HUES48 (cell line): ENCODE results near the gene ADGRB3.
A peak's percentile ranks its signal among the peaks of the same experiment; 100 is the strongest.

ENCODE experiments used
- H3K27ac ChIP-seq: one replicate; pipeline ENCODE4 v1.7.0; 2013; ENCODE audit warnings: low read depth, low read length, inconsistent platforms
- H3K27me3 ChIP-seq: 2 replicates; pipeline ENCODE4 v1.6.1; 2013; ENCODE audit warnings: mild to moderate bottlenecking, low read length; ENCODE audit not compliant: control insufficient read depth, insufficient read depth
- H3K36me3 ChIP-seq: 2 replicates; pipeline ENCODE4 v1.6.1; 2013; ENCODE audit warnings: low read length; ENCODE audit not compliant: control insufficient read depth, insufficient read depth
- H3K4me1 ChIP-seq: 2 replicates; pipeline ENCODE4 v1.6.1; 2013; ENCODE audit warnings: mild to moderate bottlenecking, low read length; ENCODE audit not compliant: control insufficient read depth, insufficient read depth
- H3K4me3 ChIP-seq: 2 replicates; pipeline ENCODE4 v1.5.1; 2013; ENCODE audit warnings: mild to moderate bottlenecking, low read depth, low read length
- H3K9ac ChIP-seq: 2 replicates; pipeline ENCODE4 v1.6.1; 2013; ENCODE audit warnings: mild to moderate bottlenecking, low read depth, low read length, moderate library complexity
- H3K9me3 ChIP-seq: 2 replicates; pipeline ENCODE4 v1.6.1; 2013; ENCODE audit warnings: low read length; ENCODE audit not compliant: control insufficient read depth, insufficient read depth

ADGRB3 gene

GRCh38 chr6:68701159-68701558 lies 66.1 kb downstream of the ADGRB3 start:
- Histone ChIP-seq H3K27ac (no peak overlapping the region), H3K4me3 (no peak overlapping the region), H3K9me3 (no peaks in the 10 kb centered on the region), H3K4me1 (peaks cover 15% of the 10 kb centered on the region), H3K36me3 (no peaks in the 10 kb centered on the region), H3K9ac (no peak overlapping the region), H3K27me3 (no peaks in the 10 kb centered on the region)

- Histone ChIP-seq H3K4me3 (no peak overlapping the region), H3K9me3 (no peaks in the 10 kb centered on the region), H3K4me1 (peaks cover 24% of the 10 kb centered on the region), H3K27me3 (no peaks in the 10 kb centered on the region), H3K27ac (no peak overlapping the region), H3K36me3 (no peaks in the 10 kb centered on the region), H3K9ac (no peak overlapping the region)
Measured at GRCh38 chr6:68704485-68704884, 69.4 kb downstream of the ADGRB3 start.

- H3K4me1 ChIP-seq, result peaks cover 41% of the 10 kb centered on the region
- no peaks in the 10 kb centered on the region for H3K27me3 ChIP-seq
- no peaks in the 10 kb centered on the region for H3K36me3 ChIP-seq
- no peak overlapping the region for H3K9ac ChIP-seq
- H3K9me3 ChIP-seq, result no peaks in the 10 kb centered on the region
- no peak overlapping the region for H3K4me3 ChIP-seq
- H3K27ac ChIP-seq, result peak overlapping the region; percentile 12
Measured at GRCh38 chr6:68709091-68709490, 74.0 kb downstream of the ADGRB3 start.

GRCh38 chr6:68709882-68710281 lies 74.8 kb downstream of the ADGRB3 start:
- H3K4me1 ChIP-seq, result peaks cover 35% of the 10 kb centered on the region
- no peaks in the 10 kb centered on the region for H3K36me3 ChIP-seq
- H3K27me3 ChIP-seq, result no peaks in the 10 kb centered on the region
- H3K9me3 ChIP-seq, result no peaks in the 10 kb centered on the region
- H3K4me3 ChIP-seq, result no peak overlapping the region
- no peak overlapping the region for H3K9ac ChIP-seq
- H3K27ac ChIP-seq, result no peak overlapping the region

GRCh38 chr6:68710496-68710895 lies 75.4 kb downstream of the ADGRB3 start:
- Histone ChIP-seq H3K36me3 (no peaks in the 10 kb centered on the region), H3K27ac (no peak overlapping the region), H3K9ac (no peak overlapping the region), H3K4me1 (peaks cover 28% of the 10 kb centered on the region), H3K4me3 (no peak overlapping the region), H3K9me3 (no peaks in the 10 kb centered on the region), H3K27me3 (no peaks in the 10 kb centered on the region)

- Histone ChIP-seq H3K27ac (no peak overlapping the region), H3K4me1 (peaks cover 31% of the 10 kb centered on the region), H3K9ac (no peak overlapping the region), H3K4me3 (no peak overlapping the region), H3K27me3 (no peaks in the 10 kb centered on the region), H3K9me3 (no peaks in the 10 kb centered on the region), H3K36me3 (no peaks in the 10 kb centered on the region)
Measured at GRCh38 chr6:68710916-68711315, 75.8 kb downstream of the ADGRB3 start.

GRCh38 chr6:68711386-68712000 lies 76.4 kb downstream of the ADGRB3 start:
- Histone ChIP-seq H3K27me3 (no peaks in the 10 kb centered on the region), H3K4me3 (no peak overlapping the region), H3K9me3 (no peaks in the 10 kb centered on the region), H3K27ac (no peak overlapping the region), H3K36me3 (no peaks in the 10 kb centered on the region), H3K9ac (no peak overlapping the region), H3K4me1 (peaks cover 37% of the 10 kb centered on the region)

GRCh38 chr6:68716620-68717019 lies 81.5 kb downstream of the ADGRB3 start:
- Histone ChIP-seq H3K27me3 (no peaks in the 10 kb centered on the region), H3K36me3 (no peaks in the 10 kb centered on the region), H3K4me1 (peaks cover 14% of the 10 kb centered on the region; the same call in 1 of the 2 replicates), H3K9me3 (no peaks in the 10 kb centered on the region), H3K4me3 (no peak overlapping the region), H3K9ac (no peak overlapping the region), H3K27ac (no peak overlapping the region)

- no peaks in the 10 kb centered on the region for H3K36me3 ChIP-seq
- peaks cover 12% of the 10 kb centered on the region; the same call in 1 of the 2 replicates for H3K4me1 ChIP-seq
- H3K9me3 ChIP-seq, result no peaks in the 10 kb centered on the region
- H3K27me3 ChIP-seq, result no peaks in the 10 kb centered on the region
- no peak overlapping the region for H3K9ac ChIP-seq
- no peak overlapping the region for H3K27ac ChIP-seq
- no peak overlapping the region for H3K4me3 ChIP-seq
Measured at GRCh38 chr6:68718385-68719073, 83.4 kb downstream of the ADGRB3 start.

- H3K9ac ChIP-seq, result no peak overlapping the region
- H3K36me3 ChIP-seq, result no peaks in the 10 kb centered on the region
- H3K27me3 ChIP-seq, result no peaks in the 10 kb centered on the region
- H3K4me3 ChIP-seq, result no peak overlapping the region
- no peak overlapping the region for H3K27ac ChIP-seq
- H3K9me3 ChIP-seq, result no peaks in the 10 kb centered on the region
- peaks cover 12% of the 10 kb centered on the region; the same call in 1 of the 2 replicates for H3K4me1 ChIP-seq
Measured at GRCh38 chr6:68719761-68720160, 84.7 kb downstream of the ADGRB3 start.

GRCh38 chr6:68722891-68723527 lies 87.9 kb downstream of the ADGRB3 start:
- no peaks in the 10 kb centered on the region for H3K36me3 ChIP-seq
- no peak overlapping the region for H3K27ac ChIP-seq

More at GRCh38 chr6:68722891-68723527, 87.9 kb downstream of the ADGRB3 start:
- Histone ChIP-seq H3K4me3 (no peak overlapping the region), H3K9ac (no peak overlapping the region), H3K27me3 (no peaks in the 10 kb centered on the region), H3K4me1 (no peaks in the 10 kb centered on the region), H3K9me3 (no peaks in the 10 kb centered on the region)
